RWPE1 (cell line): Measurements from ENCODE around the gene ARSB.

Source experiments
- CTCF ChIA-PET: fragments of 350-600 bp; sonication (Branson Sonifier 250); formaldehyde crosslinking; extraction: SDS; loops from one replicate; lab custom pipeline; 2021; lab: Yijun Ruan, JAX
- POLR2A ChIA-PET: fragments of 400-600 bp; formaldehyde crosslinking; extraction: SDS; loops from one replicate; lab custom pipeline; 2020; ENCODE audit warnings: antibody characterized with exemption; ENCODE audit not compliant: low non-redundant PET; lab: Yijun Ruan, JAX
- DNase-seq: peaks from one replicate; pipeline ENCODE4 v3.0.0; 2012; ENCODE audit warnings: low spot score
- H3K27ac ChIP-seq: fragments of 450-650 bp; 2 replicates; pipeline ENCODE4 v1.5.1; 2017
- CTCF ChIP-seq: fragments of 450-650 bp; conservative IDR thresholded peaks from 2 replicates; pipeline ENCODE4 v1.5.1; 2017; ENCODE audit warnings: low read depth, mild to moderate bottlenecking

ARSB gene

GRCh38 chr5:78890667-78891379 is 94.3 kb downstream of the ARSB start:
- ChIA-PET POLR2A (no interaction called here), CTCF (interaction anchor here (0.6 to 0.7 kb wide), 2 partner anchors 149 to 283 kb away, joined by 3 read pairs; no protein-coding TSS in a partner anchor)
- TF ChIP-seq CTCF, result no peak
- no peak overlapping the region for H3K27ac ChIP-seq
- no peak for DNase-seq

- DNase-seq, result peak; percentile 73
- no peak for TF ChIP-seq CTCF
- ChIA-PET CTCF (interaction anchor here (0.6 to 0.7 kb wide), 2 partner anchors 158 to 845 kb away, joined by 3 read pairs; no protein-coding TSS in a partner anchor), POLR2A (no interaction called here)
- no peak overlapping the region for H3K27ac ChIP-seq
Observed at GRCh38 chr5:78889369-78890140, 95.6 kb downstream of the ARSB start.

- CTCF ChIA-PET, result interaction anchor here (0.6 kb wide), 2 partner anchors 844 to 1756 kb away, joined by 3 read pairs; no protein-coding TSS in a partner anchor
- no peak overlapping the region for H3K27ac ChIP-seq
- POLR2A ChIA-PET, result no interaction called here
- no peak for DNase-seq
- no peak for TF ChIP-seq CTCF
Observed at GRCh38 chr5:78888580-78889368, 96.3 kb downstream of the ARSB start.

- POLR2A ChIA-PET, result no interaction called here
Observed at GRCh38 chr5:78887384-78888118, 97.6 kb downstream of the ARSB start.

More at GRCh38 chr5:78887384-78888118, 97.6 kb downstream of the ARSB start:
- TF ChIP-seq CTCF, result no peak
- H3K27ac ChIP-seq, result no peak overlapping the region
- DNase-seq, result no peak
- CTCF ChIA-PET, result interaction anchor here (0.7 to 1.1 kb wide), 3 partner anchors 12 to 428 kb away, joined by 3 read pairs; no protein-coding TSS in a partner anchor
